ENCODE measurements around the gene DLG2.

DLG2 gene

DNA sequence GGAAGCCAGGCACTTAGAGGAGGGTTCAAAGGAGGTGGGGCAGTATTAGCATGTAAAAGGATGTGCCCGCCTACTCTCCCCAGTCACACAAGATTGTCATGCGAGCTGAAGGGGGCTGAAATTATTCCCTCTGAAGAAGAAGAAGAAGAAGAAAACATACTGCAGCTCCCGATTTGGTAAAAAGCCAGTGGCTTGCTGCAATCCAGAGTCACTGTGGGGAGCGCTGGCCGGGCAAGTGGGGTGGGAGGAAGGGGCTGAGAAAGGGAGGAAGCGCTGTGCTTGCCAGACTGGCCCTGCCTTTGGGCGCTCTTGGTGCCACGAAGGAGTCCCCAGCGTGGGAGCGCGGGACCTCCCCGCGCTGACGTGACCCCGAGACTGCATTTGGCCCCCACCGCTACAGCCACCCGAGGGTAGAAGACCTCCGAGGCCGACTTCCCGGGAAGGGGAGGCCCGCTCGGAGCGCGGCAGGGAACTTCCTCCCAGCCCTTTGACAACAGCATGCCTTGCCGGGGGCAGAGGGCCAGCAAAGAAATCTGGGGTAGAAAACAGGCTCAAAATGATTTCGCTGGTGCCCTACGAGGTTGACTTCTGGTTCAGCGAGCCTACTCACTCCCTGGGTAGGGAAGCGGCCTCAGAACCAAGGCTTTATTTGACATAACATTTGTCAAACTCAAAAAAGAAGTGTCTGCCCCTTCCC lies 906.3 kb downstream of the DLG2 start:
- DNase-seq, result peak in 1 of 2 experiments; percentile 40

DNA sequence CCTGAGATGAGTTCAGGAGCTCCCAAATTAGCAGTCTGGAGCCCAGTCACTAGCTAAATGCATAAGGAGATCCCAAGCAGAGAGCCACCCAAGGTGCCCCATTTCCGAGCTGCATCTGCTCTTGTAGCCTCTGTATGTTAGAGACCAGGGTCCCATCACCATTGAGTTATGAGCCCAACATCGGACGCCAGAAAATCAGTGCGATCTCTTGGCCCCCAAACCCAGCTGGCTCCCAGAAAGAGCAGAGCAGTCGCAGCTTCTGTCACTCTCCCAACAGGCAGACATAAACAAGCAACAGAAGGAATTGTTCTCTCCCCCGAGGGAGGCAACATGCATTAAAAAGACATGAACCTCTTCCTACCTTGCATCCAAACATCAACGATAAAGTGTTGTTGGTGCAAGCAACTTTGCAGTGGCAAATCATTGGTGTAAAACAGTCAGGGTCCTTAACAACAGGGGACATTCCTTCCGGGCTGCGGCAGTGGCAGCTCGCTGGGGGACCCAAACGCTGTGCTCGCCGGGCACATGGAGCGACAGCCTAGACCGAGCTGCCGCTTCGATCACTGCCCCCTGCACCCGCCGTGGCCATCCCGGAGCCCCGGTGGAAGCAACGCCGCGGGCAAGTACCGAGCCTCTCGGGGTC lies 907.1 kb downstream of the DLG2 start:
- DNase-seq, result peak in 1 of 2 experiments; percentile 16

GRCh38 chr11:84714316-84714780 lies 912.8 kb downstream of the DLG2 start:
- peak in 1 of 2 experiments; percentile 33 for DNase-seq

GRCh38 chr11:84691830-84692229 lies 935.3 kb downstream of the DLG2 start:
- DNase-seq, result no peak

- DNase-seq, result no peak
Observed at GRCh38 chr11:84687433-84687832, 939.7 kb downstream of the DLG2 start.

- no peak for DNase-seq
Observed at GRCh38 chr11:84686716-84687115, 940.4 kb downstream of the DLG2 start.

- no peak for DNase-seq
Observed at GRCh38 chr11:84685976-84686375, 941.2 kb downstream of the DLG2 start.

- no peak for DNase-seq
Observed at GRCh38 chr11:84685149-84685548, 942.0 kb downstream of the DLG2 start.

DNA sequence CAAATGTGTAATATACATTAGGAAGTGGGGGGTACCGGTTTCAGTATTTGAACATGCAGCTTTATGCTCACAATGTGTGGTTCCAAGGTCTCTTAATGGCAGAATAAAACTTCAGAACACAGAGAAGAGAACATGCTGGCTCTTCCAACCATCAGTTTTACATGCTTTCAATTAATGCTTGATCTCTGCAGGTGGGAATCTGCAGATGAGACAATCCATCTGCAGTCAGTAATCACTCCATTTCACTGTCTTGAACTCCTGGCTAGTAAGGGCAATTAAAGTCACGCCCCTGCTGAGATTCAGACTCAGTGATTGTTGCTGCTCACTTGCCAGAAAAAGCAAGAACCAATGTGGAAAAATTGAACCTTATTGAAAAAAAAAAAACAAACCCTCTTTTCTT lies 945.7 kb downstream of the DLG2 start:
- no peak for DNase-seq

DNA sequence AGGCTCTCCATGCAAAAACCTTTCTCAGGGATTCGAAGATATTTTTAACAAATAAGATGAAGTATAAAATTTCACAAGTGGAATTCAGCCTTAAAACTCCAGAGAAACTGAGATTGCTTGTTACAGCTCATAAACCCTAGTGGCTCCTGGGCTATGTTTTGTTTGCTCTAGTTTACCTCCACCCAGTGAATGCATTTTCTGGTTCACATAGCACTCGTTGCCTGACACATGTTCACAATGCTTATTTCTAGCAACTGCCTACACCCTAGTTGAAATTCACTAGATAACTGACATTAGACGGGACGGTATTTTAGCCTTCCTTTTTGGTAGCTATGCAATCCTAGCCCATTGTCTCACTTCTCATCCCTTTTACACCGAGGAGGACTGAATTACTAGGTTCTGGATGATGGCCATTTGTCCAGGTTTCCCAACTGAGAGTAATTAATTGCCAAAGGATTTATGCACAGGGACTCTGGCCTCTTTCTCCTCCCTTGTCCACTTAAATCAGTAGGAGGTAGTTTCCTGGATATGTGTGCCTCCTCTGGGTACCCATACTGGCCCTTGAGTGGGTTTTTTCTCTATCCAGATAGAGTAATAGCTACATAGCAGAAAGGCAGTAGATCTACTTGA lies 951.6 kb downstream of the DLG2 start:
- DNase-seq, result no peak

- DNase-seq, result peak in 1 of 2 experiments; percentile 68
Observed at GRCh38 chr11:84673753-84674152, 953.4 kb downstream of the DLG2 start.

- no peak for DNase-seq
Observed at GRCh38 chr11:84671325-84671999, 955.7 kb downstream of the DLG2 start.

GRCh38 chr11:84663731-84664130 lies 963.4 kb downstream of the DLG2 start:
- DNase-seq, result no peak

DNA sequence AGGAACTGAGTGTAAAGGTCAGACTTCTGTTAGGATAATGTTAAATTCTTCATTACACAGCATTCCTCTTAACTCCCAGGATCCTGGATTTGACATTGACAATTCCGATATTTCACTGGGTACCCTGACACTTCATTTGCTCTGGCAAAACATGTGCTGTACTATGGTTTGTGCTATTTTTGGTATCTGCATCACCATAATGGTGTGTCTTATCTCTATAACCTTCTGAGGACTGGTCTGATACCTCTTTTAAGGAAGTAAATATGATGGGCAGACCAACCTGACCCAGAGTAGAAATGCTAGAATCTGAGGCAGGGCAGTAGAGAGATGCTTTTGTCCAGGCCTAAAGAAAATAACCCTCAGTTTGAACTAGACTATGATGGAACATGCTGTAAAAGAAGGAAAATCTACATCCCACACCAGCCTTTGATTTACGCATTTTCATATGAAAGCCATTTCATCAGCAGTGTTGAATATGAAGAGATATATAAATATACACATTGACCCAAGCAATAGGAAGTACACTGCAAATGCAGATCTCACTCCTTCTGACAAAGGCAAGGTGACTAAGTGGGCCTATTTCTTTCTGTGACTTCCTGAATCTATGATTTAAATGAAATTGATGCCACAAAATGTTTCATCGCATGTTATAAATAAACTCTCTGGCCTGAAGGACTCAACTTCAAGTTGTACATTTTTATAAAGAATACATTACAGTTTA lies 966.7 kb downstream of the DLG2 start:
- DNase-seq, result no peak

GRCh38 chr11:84655712-84656111 lies 971.4 kb downstream of the DLG2 start:
- no peak for DNase-seq

- no peak for DNase-seq
Observed at GRCh38 chr11:84648471-84648870, 978.7 kb downstream of the DLG2 start.

GRCh38 chr11:84645988-84646694 lies 981.0 kb downstream of the DLG2 start:
- DNase-seq, result no peak

- DNase-seq, result no peak
Observed at GRCh38 chr11:84642500-84642899, 984.6 kb downstream of the DLG2 start.

GRCh38 chr11:84634309-84634708 lies 992.8 kb downstream of the DLG2 start:
- no peak for DNase-seq

- DNase-seq, result peak in 1 of 2 experiments; percentile 75
Observed at GRCh38 chr11:84628871-84629620, 998.1 kb downstream of the DLG2 start.

DNA sequence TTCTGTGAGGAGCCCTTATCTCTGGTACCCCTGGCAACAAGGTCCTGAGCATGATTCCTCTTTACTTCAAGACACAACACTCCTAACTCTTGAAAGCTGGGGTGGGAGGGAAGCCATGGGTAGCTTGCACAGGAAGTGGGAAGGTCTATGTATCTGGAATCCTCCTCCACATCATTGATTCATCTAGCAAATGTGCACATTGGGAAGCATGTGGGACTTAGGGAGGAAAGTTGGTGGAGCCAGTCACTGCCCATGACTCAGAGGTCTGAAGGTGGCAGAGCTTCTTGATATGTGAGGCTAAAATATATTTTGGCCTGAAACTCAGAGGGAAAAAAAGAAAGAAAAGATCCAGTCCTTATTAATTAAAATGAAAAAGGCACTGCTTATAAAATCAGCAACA lies 1000.9 kb downstream of the DLG2 start:
- no peak for DNase-seq
